Measurements from ENCODE around the gene DLGAP4.

Gene DLGAP4

DNA sequence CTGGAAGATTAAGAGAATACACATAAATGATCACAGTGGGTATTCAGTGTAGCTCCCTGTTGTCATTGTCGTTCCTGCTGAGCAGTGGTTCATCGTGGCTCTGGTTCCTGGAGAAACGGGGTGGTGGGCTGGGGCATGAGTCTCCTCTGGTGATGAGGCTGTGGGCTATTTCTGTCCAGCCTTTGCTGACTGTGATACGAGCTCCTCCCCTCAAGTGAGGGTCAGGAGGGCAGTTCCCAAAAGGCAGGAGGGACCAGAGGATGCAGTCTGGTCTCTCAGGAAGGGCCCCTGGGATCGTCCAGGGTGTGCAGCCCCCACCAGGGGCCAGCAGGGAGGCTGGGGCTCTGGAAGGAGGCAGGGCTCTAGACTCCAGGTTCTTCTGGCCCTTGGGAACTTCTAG lies 31.1 kb upstream of the DLGAP4 start:
- DNase-seq (ENCODE audit: low read depth): no peak

DNA sequence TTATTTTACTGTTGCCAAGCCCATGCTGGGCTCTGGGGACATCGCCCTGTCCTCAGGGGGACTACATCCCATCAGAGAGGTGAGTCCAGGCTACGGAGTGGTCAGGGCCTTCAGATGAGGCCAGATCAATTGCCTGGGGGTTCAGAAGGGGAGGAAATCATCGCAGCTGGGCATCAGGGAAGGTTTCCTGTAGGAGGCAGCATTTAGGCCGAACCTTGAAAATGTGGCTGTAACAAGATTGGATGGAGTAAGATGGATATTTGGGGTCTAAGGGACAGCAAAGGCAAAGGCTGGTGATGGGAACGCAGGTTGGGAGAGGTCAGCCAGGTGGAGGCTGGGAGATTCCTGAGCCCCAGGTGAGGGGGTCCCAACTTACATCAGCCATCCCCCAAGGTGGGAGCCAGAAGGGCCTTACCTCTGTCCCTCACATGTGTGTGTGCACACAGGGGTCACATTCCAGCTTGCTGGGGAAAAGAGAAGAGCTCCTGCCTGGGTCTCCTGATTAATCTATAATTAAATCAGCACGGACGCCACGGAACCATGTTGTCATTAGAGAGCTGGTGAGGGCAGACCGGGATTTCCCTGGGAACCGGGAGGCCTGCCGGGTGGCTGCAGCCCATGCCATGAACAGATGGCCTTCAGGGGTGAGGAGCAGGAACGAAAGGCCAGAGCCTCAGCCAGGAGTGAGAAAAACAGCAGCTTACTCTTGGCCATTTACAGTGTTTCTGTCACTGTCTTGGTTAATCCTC lies 30.5 kb upstream of the DLGAP4 start:
- DNase-seq (ENCODE audit: low read depth): no peak

- no peak for DNase-seq (ENCODE audit: low read depth)
These were observed 28.6 kb upstream of the DLGAP4 start for GRCh38 chr20:36277546-36277945.

DNA sequence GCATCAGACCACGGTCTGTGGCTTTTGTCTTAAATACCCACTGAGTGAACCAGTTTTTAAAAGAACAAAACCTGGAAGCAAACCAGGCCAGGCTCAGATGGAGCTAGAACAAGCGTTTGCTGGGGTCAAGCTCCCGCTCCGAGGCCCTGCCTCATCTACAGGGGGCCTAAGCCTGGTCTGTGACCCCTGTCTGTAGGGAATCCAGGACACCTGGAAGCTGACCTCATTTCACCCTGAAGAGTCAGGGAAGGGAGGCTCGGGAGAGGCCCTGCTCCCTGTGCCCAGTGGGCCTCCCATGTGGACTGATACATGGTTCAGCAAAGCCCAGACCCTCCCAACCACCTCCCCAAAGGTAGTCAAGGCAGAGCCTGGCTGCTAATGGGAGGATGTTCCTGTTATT lies 26.8 kb upstream of the DLGAP4 start:
- DNase-seq (ENCODE audit: low read depth): no peak

- DNase-seq (ENCODE audit: low read depth): no peak
These were observed 26.4 kb upstream of the DLGAP4 start for GRCh38 chr20:36279776-36280175.

DNA sequence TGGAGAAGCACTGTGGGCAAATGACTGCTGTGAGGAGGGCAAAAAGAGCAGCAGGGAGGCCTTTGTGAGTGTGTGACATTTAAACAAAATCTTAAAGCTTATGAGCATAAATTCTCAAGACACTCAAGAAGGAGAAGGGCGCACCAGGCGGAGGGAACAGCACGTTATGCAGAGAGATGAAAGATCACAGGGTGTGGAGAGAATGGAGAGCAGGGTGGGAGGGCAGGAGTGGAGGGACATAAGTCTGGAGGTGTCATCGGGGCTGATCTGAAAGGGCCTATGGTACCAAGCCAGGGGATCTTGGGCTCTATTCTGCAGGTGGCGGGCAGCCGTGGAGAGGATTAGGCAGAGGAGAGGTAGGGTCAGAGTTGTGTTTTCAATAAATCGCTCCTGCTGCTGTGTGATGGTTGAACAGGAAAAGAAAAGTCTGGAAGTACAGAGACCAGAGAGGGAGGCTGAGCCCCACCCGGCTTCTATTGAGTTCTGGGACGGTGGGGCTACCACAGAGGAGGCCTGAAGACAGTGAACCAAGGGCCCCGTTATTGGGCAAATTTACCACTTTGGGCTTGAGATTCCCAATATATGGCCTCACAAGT lies 24.3 kb upstream of the DLGAP4 start:
- DNase-seq (ENCODE audit: low read depth): no peak

- DNase-seq (ENCODE audit: low read depth): no peak
These were observed 21.4 kb upstream of the DLGAP4 start for GRCh38 chr20:36284751-36285150.

DNA sequence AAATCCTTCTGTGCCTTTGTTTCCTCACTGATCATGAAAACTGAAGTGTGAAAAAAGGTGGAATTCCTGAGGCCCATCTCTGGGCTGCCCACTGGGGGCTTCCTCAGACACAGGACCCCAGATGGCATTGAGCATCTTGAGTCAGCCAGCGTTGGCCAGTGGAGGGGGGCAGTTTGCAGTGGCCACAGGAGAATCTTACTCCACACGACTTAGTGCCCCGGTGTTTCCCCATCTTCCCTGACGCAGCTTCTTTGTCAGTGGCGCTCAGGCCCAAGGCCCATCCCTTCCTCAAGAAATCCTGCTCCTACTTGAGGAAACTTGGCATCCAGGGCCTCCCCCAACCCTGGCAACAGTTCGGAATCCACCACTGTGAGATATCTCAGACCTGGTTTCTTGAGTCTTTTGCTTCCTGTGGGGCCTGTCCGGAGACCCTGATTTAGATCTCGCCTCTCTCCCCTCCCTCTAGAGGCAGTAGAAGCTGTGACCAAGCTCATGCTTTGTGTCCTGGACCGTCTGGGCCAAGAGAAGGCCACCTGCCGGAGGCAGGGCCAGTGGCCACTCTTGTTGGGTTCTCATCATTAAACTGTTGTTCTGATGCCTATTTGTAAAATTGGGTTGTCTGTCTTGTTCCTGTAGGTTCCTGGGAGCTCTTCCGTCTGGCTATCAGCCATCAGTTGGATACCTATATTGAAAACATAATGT lies 20.2 kb upstream of the DLGAP4 start:
- DNase-seq (ENCODE audit: low read depth): no peak

- no peak for DNase-seq (ENCODE audit: low read depth)
These were observed 8.5 kb upstream of the DLGAP4 start for GRCh38 chr20:36297656-36298055.

DNA sequence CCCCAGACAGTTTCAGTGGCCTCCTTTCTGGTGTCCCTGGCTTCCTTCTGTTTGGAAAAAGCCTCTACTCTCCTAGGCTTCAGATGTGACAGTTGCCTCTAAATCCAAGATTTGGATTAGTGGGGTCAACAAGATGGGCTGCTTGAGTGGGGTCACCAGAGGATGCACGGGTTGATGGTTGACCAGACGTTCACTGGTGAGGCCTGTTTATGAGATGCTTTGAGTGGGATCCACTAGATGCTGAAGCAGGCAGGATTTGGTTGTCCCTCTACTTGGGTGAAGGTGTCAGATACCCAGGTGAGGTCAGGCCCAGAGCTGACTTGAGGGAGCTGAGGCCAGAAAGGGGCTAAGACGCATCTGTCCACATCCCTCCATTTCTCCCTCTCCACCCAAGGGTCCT lies 8.1 kb upstream of the DLGAP4 start:
- no peak for DNase-seq (ENCODE audit: low read depth)

DNA sequence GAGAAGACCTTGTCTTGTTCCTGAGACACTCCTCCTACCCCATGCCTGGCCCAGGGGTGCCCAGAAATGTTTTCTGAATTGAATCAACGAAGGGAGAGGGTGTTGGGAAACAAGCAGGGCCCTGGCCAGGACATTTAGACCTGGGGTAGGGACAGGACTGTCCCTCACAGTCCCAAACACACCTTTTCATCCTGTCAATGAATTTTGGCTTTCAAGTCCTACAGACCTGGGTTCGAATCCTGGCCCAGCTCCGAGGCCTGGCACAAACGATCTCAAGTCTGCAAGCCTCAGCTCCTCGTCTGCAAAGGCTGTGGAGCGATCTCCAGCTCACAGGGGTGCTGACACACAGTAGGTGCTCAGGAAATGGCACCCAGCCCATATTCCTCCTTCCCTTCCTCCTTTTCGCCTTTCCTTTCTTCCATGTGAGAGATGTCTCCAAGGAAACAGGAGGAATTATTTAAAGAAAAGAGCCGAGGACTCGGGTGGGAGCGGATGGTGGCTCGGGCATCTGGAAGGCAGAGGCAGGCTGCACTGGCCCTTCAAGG lies 7.3 kb upstream of the DLGAP4 start:
- no peak for DNase-seq (ENCODE audit: low read depth)

- DNase-seq (ENCODE audit: low read depth): no peak
These were observed 6.7 kb upstream of the DLGAP4 start for GRCh38 chr20:36299459-36299858.

DNA sequence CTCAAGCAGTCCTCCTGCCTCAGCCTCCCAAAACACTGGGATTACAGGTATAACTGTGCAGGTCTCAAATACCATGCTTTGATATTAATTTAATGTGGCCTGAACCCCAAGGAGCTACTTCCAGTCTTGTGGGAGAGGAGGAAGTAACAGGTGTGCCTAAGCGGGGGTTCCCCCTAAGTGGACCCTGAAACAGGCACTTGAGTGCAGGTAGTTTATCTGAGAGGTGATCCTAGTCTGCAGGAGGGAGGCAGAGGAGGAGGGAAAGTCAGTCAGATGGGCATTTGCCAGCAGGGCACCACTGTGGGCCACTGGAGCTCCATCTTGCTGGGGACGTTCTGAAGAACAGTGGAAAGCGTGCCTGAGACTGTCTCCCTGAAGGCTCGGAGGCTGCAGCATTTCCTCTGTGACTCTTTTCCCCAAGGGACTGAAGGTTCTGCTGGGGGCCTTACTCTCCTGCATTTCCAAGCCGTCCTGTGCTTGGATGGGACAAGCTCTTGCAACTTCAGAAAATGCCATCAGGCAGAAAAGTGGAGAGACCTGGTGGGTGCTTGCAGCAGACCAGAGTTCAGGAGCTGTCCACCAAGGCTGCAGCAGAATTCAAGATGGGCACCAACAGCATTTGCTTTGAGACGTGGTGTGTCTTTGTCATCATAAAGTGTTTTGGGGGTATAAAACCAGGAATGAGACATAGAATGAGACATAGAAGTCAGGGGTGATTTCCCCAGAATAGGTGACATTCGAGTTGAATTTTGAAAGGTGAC lies 4.6 kb upstream of the DLGAP4 start:
- no peak for DNase-seq (ENCODE audit: low read depth)

DNA sequence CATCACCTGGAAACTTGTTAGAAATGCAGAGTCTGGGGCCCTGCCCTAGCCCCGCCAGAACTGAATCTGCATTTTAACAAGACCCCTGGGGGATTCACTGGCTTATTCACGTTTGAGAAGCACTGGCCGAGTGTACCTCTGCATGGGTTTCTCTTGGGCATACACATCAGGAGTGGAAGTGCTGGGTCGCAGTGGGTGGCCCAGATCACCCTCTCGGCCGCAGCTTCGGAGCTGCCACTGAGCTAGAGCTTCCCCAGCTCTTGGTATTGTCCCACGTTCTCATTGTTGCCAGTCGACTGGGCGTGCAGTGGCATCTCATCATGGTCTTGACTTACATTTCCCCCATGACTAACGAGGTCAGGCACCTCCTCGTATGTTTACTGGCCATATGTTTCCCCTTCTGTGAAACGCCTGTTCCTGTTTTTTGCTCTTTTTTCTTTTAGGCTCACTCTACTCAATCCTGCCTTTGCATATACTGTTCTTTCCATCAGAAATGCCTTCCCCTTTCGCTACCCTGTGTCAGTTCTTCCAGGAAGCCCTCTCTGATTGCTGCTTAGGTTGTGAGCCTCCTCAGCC lies 3.0 kb upstream of the DLGAP4 start:
- DNase-seq (ENCODE audit: low read depth): no peak

GRCh38 chr20:36303831-36304230 lies 2.3 kb upstream of the DLGAP4 start:
- no peak for DNase-seq (ENCODE audit: low read depth)

DNA sequence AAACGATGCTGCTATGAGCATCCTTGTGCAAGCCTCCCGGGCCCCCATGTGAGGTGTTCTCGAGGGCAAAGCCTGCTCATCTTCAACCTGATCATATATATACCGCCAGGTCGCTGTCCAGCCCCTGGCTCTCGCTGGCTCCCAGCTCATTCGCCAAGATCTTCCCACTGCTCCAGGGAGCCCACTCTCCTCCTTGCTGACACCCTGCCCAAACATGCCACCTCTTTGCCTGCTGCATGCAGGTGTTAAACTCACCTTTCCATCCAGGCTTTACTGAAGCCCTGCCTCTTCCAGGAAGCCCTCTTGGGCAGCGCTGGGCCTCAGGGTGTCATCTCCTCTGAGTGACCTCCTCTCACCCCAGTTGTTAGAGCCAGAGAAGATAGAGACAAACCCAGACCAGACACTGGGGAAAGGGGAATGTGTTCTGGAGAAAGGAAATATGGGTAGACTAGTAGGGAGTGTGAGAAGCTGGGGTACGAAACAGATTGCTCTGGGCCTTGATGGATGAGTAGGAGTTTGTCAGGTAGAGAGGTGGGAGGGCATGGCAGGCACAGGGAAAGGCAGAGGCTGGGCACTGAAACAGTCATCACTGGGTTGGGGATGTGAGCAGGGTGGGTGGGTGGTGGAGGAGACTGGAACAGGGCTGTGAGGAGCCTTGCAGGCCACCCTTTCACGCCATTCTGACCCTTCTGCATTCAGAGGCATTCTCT lies 1.2 kb upstream of the DLGAP4 start:
- DNase-seq (ENCODE audit: low read depth): no peak

DNA sequence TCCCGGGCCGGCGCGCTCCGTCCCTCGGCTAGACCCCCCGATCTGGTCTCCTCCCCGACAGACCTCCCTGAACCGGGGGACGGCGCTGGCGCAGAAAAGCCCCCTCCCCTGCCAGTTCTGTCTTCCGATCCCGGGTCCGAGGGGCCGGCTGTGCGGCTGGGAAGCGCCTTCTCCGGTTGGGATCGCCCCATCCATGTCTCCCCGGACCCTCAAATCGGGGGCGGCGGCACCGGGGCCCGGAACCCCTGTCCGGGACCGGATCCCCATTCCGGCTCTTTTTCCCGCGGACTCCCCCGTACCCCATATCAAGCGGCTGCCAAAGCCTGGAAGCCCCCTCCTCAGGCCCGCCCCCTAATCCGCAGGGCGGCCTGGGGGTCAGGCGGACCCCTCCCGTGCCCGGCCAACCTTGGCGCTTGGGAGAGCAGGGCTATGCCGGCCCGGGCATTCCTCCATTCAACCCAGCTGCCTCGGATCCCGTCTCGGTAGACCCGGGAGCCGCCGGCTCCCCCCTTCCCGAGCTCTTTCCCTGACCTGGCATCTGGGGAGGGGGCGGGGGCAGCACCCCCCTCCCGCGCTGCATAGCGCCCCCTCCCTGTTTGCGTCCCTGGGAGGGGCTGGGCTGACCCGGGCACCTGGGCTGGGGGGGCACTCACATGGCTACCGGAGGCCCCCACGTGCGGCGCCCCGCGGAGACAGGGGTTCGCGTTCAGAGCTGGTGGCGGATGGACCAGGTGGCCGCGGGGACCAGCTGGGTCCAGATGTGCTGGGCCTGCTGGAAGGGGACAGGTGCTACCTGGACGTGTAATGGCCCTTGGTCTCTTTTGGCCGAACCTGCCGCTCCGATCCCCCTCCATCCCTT lies 643 bp downstream of the DLGAP4 start:
- no peak for DNase-seq (ENCODE audit: low read depth)

- no peak for DNase-seq (ENCODE audit: low read depth)
These were observed 1.5 kb downstream of the DLGAP4 start for GRCh38 chr20:36307412-36308325.

- DNase-seq (ENCODE audit: low read depth): no peak
These were observed 2.2 kb downstream of the DLGAP4 start for GRCh38 chr20:36308353-36308752.

All from fibroblast of the conjunctiva (primary cell).